ENCODE data around the gene CPEB4. TPM values are rescaled to one million over a fixed set of nuclear protein-coding genes. Genes with fewer than 3 reads are reported as not detected.

CPEB4 gene
- total RNA-seq, 1 experiment from 2014 or later = 8.7 TPM

DNA sequence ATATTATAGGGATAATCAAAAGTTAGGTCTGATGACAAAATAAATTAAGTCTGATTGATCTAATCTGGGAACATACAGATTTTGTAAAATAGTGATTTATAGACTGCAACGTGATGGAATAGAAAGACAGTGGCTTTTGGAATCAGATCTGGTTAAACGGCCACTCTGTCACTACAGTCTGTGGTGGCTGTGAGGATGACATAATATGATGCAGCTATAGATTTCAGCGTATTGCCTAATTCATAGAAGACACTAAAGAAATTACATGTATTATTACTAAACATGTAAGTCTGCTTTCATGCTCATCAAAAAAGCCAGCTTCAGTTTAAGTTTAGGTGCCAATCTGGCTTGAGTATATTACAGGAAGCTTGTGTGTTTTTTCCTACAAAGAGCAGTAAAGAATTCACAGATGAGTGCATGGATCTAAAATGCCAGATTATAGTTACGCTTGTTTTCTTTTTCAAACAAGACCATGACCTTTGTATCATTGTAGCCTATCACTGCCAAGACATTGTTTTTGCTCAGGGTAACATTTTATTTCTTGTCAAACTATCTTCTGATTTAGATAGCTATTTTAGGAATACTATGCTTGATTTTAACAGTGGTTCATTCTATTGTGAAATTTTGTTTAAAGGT, 25.7 kb downstream of the CPEB4 start:
- H3K14ac ChIP-seq (ENCODE audit: insufficient read depth, low read length) = no peak overlapping the region
- no peaks in the 10 kb centered on the region; the same call in 1 of the 2 replicates for H3K79me2 ChIP-seq (ENCODE audit: insufficient read depth, low read length)
- no peak overlapping the region for H3K18ac ChIP-seq (ENCODE audit: insufficient read length, low read depth, low read length)
- no peak overlapping the region for H3K56ac ChIP-seq (ENCODE audit: insufficient read length, low read depth, low read length)
- no peaks in the 10 kb centered on the region for H4K20me1 ChIP-seq (ENCODE audit: control insufficient read depth, insufficient read depth, insufficient read length)
- H3K4me1 Mint-ChIP-seq = peaks cover 25 to 33% of the 10 kb centered on the region in 2 experiments
- H3K23me2 ChIP-seq (ENCODE audit: insufficient read length, low read depth, low read length, poor library complexity, severe bottlenecking) = no peaks in the 10 kb centered on the region
- WGBS (ENCODE audit: extremely low coverage, insufficient read length, low lambda C conversion rate) = no CpG with 5 or more reads among the region's 4 CpGs
- H3K4ac ChIP-seq (ENCODE audit: low read depth, low read length) = no peak overlapping the region
- H2BK120ac ChIP-seq (ENCODE audit: low read depth, low read length, poor library complexity, severe bottlenecking) = no peak overlapping the region
- H3K36me3 Mint-ChIP-seq (ENCODE audit: insufficient read depth in 1 of 3, low read depth in 3 of 3) = no peaks in the 10 kb centered on the region
- peak overlapping the region in 2 of 3 experiments; percentile 16 to 51; a peak in 2 of 7 replicates for H3K27ac Mint-ChIP-seq
- no peak overlapping the region for H4K8ac ChIP-seq (replicated peaks; ENCODE audit: insufficient read length, low read depth, low read length)
- H2BK5ac ChIP-seq (ENCODE audit: insufficient read length, low read length) = no peak overlapping the region
- H3K4me1 ChIP-seq (ENCODE audit: insufficient read depth, low read length) = peaks cover 3% of the 10 kb centered on the region; the same call in 1 of the 2 replicates
- H3T11ph ChIP-seq (ENCODE audit: low read length) = no peak overlapping the region
- TF ChIP-seq, protein P1, sequence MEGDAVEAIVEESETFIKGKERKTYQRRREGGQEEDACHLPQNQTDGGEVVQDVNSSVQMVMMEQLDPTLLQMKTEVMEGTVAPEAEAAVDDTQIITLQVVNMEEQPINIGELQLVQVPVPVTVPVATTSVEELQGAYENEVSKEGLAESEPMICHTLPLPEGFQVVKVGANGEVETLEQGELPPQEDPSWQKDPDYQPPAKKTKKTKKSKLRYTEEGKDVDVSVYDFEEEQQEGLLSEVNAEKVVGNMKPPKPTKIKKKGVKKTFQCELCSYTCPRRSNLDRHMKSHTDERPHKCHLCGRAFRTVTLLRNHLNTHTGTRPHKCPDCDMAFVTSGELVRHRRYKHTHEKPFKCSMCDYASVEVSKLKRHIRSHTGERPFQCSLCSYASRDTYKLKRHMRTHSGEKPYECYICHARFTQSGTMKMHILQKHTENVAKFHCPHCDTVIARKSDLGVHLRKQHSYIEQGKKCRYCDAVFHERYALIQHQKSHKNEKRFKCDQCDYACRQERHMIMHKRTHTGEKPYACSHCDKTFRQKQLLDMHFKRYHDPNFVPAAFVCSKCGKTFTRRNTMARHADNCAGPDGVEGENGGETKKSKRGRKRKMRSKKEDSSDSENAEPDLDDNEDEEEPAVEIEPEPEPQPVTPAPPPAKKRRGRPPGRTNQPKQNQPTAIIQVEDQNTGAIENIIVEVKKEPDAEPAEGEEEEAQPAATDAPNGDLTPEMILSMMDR (conservative IDR thresholded peaks at IDR 0.05) = no peak
- H3K4me3 Mint-ChIP-seq = no peak overlapping the region; a peak in 1 of 5 replicates
- no peak overlapping the region for H4K5ac ChIP-seq (ENCODE audit: insufficient read length, low read depth, low read length)
- H3K9me3 Mint-ChIP-seq = no peaks in the 10 kb centered on the region
- no peak overlapping the region for H3K9ac ChIP-seq (ENCODE audit: extremely low read depth, insufficient read length, low read length)
- DNase-seq = no peak
- H2AFZ ChIP-seq (ENCODE audit: low read length) = no peak overlapping the region
- H4K91ac ChIP-seq (ENCODE audit: insufficient read length, low read depth, low read length) = no peak overlapping the region
- H2BK12ac ChIP-seq (ENCODE audit: insufficient read length, low read depth, low read length) = no peak overlapping the region
- H2BK15ac ChIP-seq (ENCODE audit: low read depth, low read length) = no peak overlapping the region
- H3K23ac ChIP-seq (ENCODE audit: insufficient read length, low read depth, low read length) = no peak overlapping the region
- no peaks in the 10 kb centered on the region for H3K9me3 ChIP-seq (ENCODE audit: control insufficient read depth, low read depth, low read length)
- no peak overlapping the region for H2AK5ac ChIP-seq (ENCODE audit: insufficient read length, low read length)
- no peak overlapping the region for H3K4me2 ChIP-seq (ENCODE audit: insufficient read depth, insufficient read length, low read length)
- no peak overlapping the region for H2BK20ac ChIP-seq (ENCODE audit: low read depth, low read length, poor library complexity, severe bottlenecking)
- H3K79me1 ChIP-seq (ENCODE audit: insufficient read depth, low read depth, low read length, poor library complexity, severe bottlenecking) = no peaks in the 10 kb centered on the region
- H3K27me3 ChIP-seq (ENCODE audit: insufficient read depth, low read length) = no peaks in the 10 kb centered on the region
- H3K27ac ChIP-seq (ENCODE audit: insufficient read length, low read depth, low read length) = no peak overlapping the region
- H3K27me3 Mint-ChIP-seq (ENCODE audit: low read depth) = no peaks in the 10 kb centered on the region

Measured in H9 (cell line).